HFFc6 (cell line): ENCODE measurements around the gene SMAD3. TPM values are rescaled to one million over a fixed set of nuclear protein-coding genes. Genes with fewer than 3 reads are reported as not detected.

Experiments used
- DNase-seq: peaks from one replicate; pipeline ENCODE4 v3.0.0-alpha.2; 2018
- H3K27ac Mint-ChIP-seq: 2 replicates; pipeline ENCODE4 v1.8.0; 2020; ENCODE audit warnings: mild to moderate bottlenecking, mixed read lengths
- H3K27me3 Mint-ChIP-seq: 2 replicates; pipeline ENCODE4 v1.8.0; 2021; ENCODE audit warnings: mild to moderate bottlenecking, moderate library complexity, mixed read lengths; ENCODE audit not compliant: insufficient read depth
- H3K36me3 Mint-ChIP-seq: 2 replicates; pipeline ENCODE4 v1.8.0; 2021; ENCODE audit warnings: low read depth, mixed read lengths
- H3K4me1 Mint-ChIP-seq: 2 replicates; pipeline ENCODE4 v1.8.0; 2020; ENCODE audit warnings: low read depth, mixed read lengths
- H3K4me3 Mint-ChIP-seq: 2 replicates; pipeline ENCODE4 v1.8.0; 2020; ENCODE audit warnings: mild to moderate bottlenecking, moderate library complexity, mixed read lengths
- H3K9me3 Mint-ChIP-seq: 2 replicates; pipeline ENCODE4 v1.8.0; 2020; ENCODE audit warnings: mild to moderate bottlenecking, mixed read lengths
- total RNA-seq, 6 experiments: library from RNA; stranded (reverse); fragmentation: NEBNext Ultra II Directional; extraction: Animal tissue kit (Norgen Biotek cat#: 25700); gene quantifications; 2 replicates in 1 of 6; 3 replicates in 5 of 6; pipeline ENCODE4 v1.2.3, GENCODE V29; 2021
- TF ChIP-seq, protein P1 (sequence below): fragments of 200-600 bp; sonication (generic); IDR thresholded peaks from 2 replicates; pipeline ENCODE4 v1.5.0; 2021; ENCODE audit warnings: antibody characterized with exemption, mild to moderate bottlenecking

SMAD3 gene
- total RNA-seq, 6 experiments from 2014 or later = 54.3 to 132 (median 118) TPM

- Mint-ChIP-seq H3K4me1 (peaks cover 99% of the 10 kb centered on the region), H3K4me3 (no peak overlapping the region; the same call in 1 of the 2 replicates), H3K27me3 (peaks cover 8% of the 10 kb centered on the region; the same call in 1 of the 2 replicates), H3K9me3 (no peaks in the 10 kb centered on the region), H3K36me3 (peaks cover 79% of the 10 kb centered on the region), H3K27ac (peak overlapping the region; percentile 95)
- TF ChIP-seq, protein P1, sequence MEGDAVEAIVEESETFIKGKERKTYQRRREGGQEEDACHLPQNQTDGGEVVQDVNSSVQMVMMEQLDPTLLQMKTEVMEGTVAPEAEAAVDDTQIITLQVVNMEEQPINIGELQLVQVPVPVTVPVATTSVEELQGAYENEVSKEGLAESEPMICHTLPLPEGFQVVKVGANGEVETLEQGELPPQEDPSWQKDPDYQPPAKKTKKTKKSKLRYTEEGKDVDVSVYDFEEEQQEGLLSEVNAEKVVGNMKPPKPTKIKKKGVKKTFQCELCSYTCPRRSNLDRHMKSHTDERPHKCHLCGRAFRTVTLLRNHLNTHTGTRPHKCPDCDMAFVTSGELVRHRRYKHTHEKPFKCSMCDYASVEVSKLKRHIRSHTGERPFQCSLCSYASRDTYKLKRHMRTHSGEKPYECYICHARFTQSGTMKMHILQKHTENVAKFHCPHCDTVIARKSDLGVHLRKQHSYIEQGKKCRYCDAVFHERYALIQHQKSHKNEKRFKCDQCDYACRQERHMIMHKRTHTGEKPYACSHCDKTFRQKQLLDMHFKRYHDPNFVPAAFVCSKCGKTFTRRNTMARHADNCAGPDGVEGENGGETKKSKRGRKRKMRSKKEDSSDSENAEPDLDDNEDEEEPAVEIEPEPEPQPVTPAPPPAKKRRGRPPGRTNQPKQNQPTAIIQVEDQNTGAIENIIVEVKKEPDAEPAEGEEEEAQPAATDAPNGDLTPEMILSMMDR = no peak
- no peak for DNase-seq
Measured at GRCh38 chr15:67082007-67082536, 16.7 kb downstream of the SMAD3 start.

DNA sequence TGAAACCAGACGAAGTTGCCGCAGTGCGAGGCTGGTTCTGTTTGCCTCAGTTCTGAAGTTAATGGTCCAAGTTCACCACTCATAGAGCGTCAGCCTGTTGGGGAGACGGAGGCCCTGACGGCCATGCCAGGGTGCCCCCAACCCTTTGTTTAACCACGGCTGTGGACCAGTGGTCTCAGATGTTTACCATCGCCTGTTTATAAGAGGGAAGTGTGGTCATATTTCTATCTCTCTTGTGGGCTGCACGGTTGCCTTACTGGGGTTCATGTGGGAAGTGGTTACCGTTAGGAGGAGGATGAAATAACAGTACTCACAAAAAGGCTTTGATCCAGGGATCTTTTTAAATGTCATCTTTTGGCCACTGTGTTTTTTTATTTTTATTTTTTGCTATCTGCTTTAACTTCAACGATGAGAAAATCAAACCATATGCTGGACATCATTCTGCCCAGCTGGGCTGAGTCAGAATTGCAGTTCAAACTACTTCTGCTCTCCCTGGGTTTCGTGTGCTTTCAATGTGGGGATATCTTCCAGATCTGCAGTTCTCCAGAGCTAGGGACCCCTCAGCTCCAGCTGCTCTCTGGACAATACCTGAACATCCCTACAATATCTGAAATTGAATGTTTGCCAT is 17.8 kb downstream of the SMAD3 start:
- peaks cover 99% of the 10 kb centered on the region for H3K4me1 Mint-ChIP-seq
- DNase-seq = no peak

GRCh38 chr15:67084561-67084960 is 19.2 kb downstream of the SMAD3 start:
- Mint-ChIP-seq H3K27ac (peak overlapping the region; percentile 73), H3K27me3 (peaks cover 2% of the 10 kb centered on the region; the same call in 1 of the 2 replicates), H3K4me1 (peaks cover 100% of the 10 kb centered on the region), H3K4me3 (peak overlapping the region; percentile 38), H3K36me3 (peaks cover 76% of the 10 kb centered on the region), H3K9me3 (no peaks in the 10 kb centered on the region)
- DNase-seq = no peak
- TF ChIP-seq, protein P1 = no peak

More for the DNA sequence above, 17.8 kb downstream of the SMAD3 start:
- Mint-ChIP-seq H3K27ac (peak overlapping the region; percentile 71), H3K4me3 (peak overlapping the region; percentile 52; the same call in 1 of the 2 replicates), H3K9me3 (no peaks in the 10 kb centered on the region), H3K27me3 (peaks cover 2% of the 10 kb centered on the region; the same call in 1 of the 2 replicates), H3K36me3 (peaks cover 78% of the 10 kb centered on the region)
- TF ChIP-seq, protein P1 = no peak

DNA sequence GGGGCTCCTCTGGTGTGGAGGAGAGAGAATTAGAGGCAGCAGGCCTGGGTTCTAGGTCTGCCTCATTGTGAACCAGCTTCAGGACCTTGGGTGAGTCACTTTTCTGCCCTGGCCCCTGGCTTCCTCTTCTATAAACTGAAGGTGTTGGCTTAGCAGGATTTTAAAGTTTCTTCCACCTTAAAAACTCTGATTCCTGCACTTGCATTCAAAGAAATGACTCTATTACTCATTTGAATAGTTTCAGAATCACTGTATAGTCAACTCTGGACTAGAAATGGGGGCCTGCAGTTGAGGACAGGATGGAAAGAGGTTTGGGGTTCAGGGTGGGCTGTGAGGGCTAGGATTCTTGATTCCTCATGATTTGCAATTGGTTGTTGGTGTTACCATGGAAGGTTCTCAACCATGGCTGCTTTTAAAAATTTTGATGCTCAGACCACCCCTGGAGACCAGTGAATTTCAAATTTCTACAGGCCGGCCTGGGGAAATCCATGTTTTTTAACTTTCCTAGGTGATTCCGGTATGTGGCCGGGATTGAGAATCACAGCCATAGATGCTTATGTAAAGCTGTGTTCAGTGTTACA is 19.9 kb downstream of the SMAD3 start:
- H3K4me1 Mint-ChIP-seq = peaks cover 100% of the 10 kb centered on the region
- TF ChIP-seq, protein P1 = no peak
- H3K27ac Mint-ChIP-seq = peak overlapping the region; percentile 73
- DNase-seq = no peak
- H3K4me3 Mint-ChIP-seq = peak overlapping the region; percentile 47
- peaks cover 2% of the 10 kb centered on the region; the same call in 1 of the 2 replicates for H3K27me3 Mint-ChIP-seq
- peaks cover 70% of the 10 kb centered on the region for H3K36me3 Mint-ChIP-seq
- no peaks in the 10 kb centered on the region for H3K9me3 Mint-ChIP-seq

GRCh38 chr15:67085818-67086636 is 20.6 kb downstream of the SMAD3 start:
- peaks cover 64% of the 10 kb centered on the region for H3K36me3 Mint-ChIP-seq
- H3K4me3 Mint-ChIP-seq = peak overlapping the region; percentile 47
- peak; percentile 83 for DNase-seq
- H3K27ac Mint-ChIP-seq = peak overlapping the region; percentile 73
- no peaks in the 10 kb centered on the region for H3K9me3 Mint-ChIP-seq
- H3K4me1 Mint-ChIP-seq = peaks cover 100% of the 10 kb centered on the region
- H3K27me3 Mint-ChIP-seq = peaks cover 2% of the 10 kb centered on the region; the same call in 1 of the 2 replicates
- TF ChIP-seq, protein P1 = no peak
